Epidermal melanocyte (primary cell): ENCODE measurements around the gene ABLIM1.

Experiments used
- DNase-seq: peaks from one replicate; pipeline ENCODE4 v3.0.0; 2011; ENCODE audit warnings: low spot score; ENCODE audit not compliant: insufficient read length

The ABLIM1 gene

GRCh38 chr10:114420811-114421485 is 237.1 kb downstream of the ABLIM1 start:
- no peak for DNase-seq

- DNase-seq = no peak
Observed at GRCh38 chr10:114418109-114418508, 240.0 kb downstream of the ABLIM1 start.

GRCh38 chr10:114412907-114413797 is 244.9 kb downstream of the ABLIM1 start:
- no peak for DNase-seq

- DNase-seq = no peak
Observed at GRCh38 chr10:114408968-114409444, 249.1 kb downstream of the ABLIM1 start.

GRCh38 chr10:114408112-114408967 is 249.7 kb downstream of the ABLIM1 start:
- no peak for DNase-seq

- no peak for DNase-seq
Observed at GRCh38 chr10:114406455-114406854, 251.6 kb downstream of the ABLIM1 start.

- DNase-seq = no peak
Observed at GRCh38 chr10:114405011-114405350, 253.1 kb downstream of the ABLIM1 start.

- DNase-seq = no peak
Observed at GRCh38 chr10:114404171-114405010, 253.7 kb downstream of the ABLIM1 start, which contains the start of gene AFAP1L2. TSS of gene AFAP1L2 (minus strand) at chr10:114404502. CDS start at chr10:114404455, 47 bp downstream.

- no peak for DNase-seq
Observed at GRCh38 chr10:114403541-114404161, 254.4 kb downstream of the ABLIM1 start.

- peak; percentile 31 for DNase-seq
Observed at GRCh38 chr10:114402871-114403540, 255.1 kb downstream of the ABLIM1 start.

- no peak for DNase-seq
Observed at GRCh38 chr10:114402233-114402632, 255.8 kb downstream of the ABLIM1 start.

- peak; percentile 50 for DNase-seq
Observed at GRCh38 chr10:114401195-114401791, 256.8 kb downstream of the ABLIM1 start.

- no peak for DNase-seq
Observed at GRCh38 chr10:114400091-114400490, 258.0 kb downstream of the ABLIM1 start.

- DNase-seq = no peak
Observed at GRCh38 chr10:114399576-114399975, 258.5 kb downstream of the ABLIM1 start.

GRCh38 chr10:114398587-114399331 is 259.3 kb downstream of the ABLIM1 start:
- no peak for DNase-seq

- DNase-seq = no peak
Observed at GRCh38 chr10:114397651-114398145, 260.4 kb downstream of the ABLIM1 start.

GRCh38 chr10:114396464-114396863 is 261.6 kb downstream of the ABLIM1 start:
- no peak for DNase-seq

- peak; percentile 48 for DNase-seq
Observed at GRCh38 chr10:114395366-114396022, 262.6 kb downstream of the ABLIM1 start.
